Skeletal muscle satellite cell (primary cell): Measurements from ENCODE around the gene MRGPRD.

Source experiments
- H3K27me3 ChIP-seq: 2 replicates; pipeline ENCODE4 v1.7.0; 2013; ENCODE audit warnings: low read length; ENCODE audit not compliant: control insufficient read depth, insufficient read depth
- H3K36me3 ChIP-seq: 2 replicates; pipeline ENCODE4 v1.7.0; 2013; ENCODE audit warnings: mild to moderate bottlenecking, control low read depth, low read length; ENCODE audit not compliant: insufficient read depth
- H3K4me1 ChIP-seq: 2 replicates; pipeline ENCODE4 v1.7.0; 2013; ENCODE audit warnings: low read length; ENCODE audit not compliant: control insufficient read depth, insufficient read depth
- H3K4me2 ChIP-seq: 2 replicates; pipeline ENCODE4 v1.7.0; 2013; ENCODE audit warnings: mild to moderate bottlenecking, low read length
- H3K4me3 ChIP-seq: 2 replicates; pipeline ENCODE4 v1.7.0; 2013; ENCODE audit warnings: low read length
- H3K9ac ChIP-seq: 2 replicates; pipeline ENCODE4 v1.7.0; 2013; ENCODE audit warnings: mild to moderate bottlenecking, low read depth, low read length, moderate library complexity
- H3K9me3 ChIP-seq: replicated peaks from 2 replicates; pipeline ENCODE4 v1.7.0; 2013; ENCODE audit warnings: mild to moderate bottlenecking, control low read depth, low read length

MRGPRD gene

DNA sequence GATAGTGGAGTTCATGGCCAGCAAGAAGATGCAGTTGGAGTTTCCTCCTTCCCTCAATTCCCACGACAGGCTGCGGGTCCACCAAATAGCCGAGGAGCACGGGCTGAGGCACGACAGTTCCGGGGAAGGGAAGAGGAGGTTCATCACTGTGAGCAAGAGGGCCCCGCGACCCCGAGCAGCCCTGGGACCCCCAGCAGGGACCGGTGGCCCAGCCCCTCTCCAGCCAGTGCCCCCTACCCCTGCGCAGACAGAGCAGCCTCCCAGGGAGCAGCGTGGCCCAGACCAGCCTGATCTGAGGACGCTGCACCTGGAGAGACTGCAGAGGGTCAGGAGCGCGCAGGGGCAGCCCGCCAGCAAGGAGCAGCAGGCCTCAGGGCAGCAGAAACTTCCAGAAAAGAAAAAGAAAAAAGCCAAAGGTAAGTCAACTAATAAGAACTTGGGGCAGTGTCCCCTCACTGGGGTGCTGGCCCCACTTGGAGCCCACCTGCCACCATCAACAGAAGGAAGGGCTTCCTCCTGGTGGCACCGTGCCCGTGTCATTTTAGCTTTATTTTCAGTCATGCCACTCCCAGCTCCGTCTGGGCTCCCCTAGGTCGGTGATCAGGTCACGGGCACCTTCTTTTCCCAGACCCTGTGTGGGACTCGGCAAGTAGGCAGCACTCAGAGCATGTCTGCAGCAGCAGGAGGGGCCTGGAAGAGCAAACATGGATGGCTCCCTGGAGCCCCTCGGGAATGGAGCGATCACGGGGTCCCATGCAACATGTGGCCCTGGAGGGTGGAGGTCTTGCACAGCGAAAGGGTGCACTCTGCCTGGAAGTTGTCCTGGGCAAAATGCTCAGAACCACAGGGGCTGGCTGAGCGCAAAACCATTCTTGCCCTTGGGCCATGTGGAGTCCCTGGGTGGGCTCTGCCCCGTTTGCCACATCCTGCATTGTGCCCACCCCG, 43.8 kb downstream of the MRGPRD start:
- Histone ChIP-seq H3K9ac (no peak overlapping the region), H3K4me1 (no peaks in the 10 kb centered on the region), H3K9me3 (no peaks in the 10 kb centered on the region), H3K36me3 (peaks cover 46% of the 10 kb centered on the region), H3K4me2 (no peak overlapping the region), H3K27me3 (no peaks in the 10 kb centered on the region), H3K4me3 (no peak overlapping the region)

DNA sequence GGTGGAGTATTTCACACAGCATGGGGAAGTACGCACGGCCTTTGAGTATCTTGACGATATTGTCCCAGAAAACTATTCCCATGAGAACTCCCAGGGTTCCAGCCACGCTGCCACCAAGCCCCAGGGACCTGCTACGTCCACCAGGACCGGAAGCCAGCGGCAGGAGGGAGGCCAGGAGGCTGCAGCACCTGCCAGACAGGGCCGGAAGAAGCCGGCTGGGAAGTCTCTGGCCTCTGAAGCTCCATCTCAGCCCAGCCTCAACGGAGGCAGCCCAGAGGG, 44.5 kb downstream of the MRGPRD start:
- Histone ChIP-seq H3K4me3 (no peak overlapping the region), H3K36me3 (peaks cover 46% of the 10 kb centered on the region), H3K4me2 (no peak overlapping the region)

DNA sequence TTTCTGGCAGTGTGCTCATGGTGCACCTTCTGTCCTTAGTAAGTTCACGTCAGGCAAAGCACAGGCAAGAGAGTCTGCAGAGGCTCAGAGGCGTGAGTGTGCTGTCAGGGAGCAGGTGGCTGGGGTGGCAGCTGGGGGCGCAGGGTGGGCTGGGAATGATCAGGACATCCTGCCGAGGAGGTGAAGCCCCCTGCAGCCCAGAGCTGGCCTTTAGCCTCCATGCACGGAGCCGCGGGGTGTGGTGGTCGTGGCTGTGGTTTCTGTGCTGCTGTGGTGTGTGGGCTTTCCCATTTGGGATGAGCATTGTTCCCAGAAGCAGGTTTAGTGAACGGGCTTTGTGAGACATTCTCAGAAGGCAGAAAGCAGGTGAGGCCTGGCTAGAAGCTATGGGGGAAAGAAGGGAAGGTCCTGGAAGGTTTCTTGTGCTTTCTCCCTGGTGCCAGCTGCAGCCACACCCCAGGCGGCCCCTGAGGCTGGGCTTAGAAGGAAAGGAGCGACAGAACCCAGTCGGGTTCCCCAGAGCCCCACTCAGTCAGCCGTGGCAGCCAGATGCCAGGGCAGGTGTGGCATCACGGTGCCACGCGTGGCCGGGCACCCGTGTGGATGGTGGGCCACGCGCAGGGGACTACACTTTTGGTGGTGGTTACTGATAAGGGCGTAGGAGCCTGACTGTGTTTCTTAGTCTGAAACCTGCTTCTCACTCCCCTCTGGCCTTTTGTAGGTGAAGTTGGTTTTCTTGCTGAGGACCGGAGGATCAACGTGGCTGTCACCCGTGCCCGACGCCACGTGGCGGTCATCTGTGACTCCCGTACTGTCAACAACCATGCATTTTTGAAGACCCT, 45.0 kb downstream of the MRGPRD start:
- no peaks in the 10 kb centered on the region for H3K9me3 ChIP-seq
- no peak overlapping the region for H3K9ac ChIP-seq
- no peak overlapping the region for H3K4me2 ChIP-seq
- no peak overlapping the region for H3K4me3 ChIP-seq
- H3K4me1 ChIP-seq = no peaks in the 10 kb centered on the region
- H3K36me3 ChIP-seq = peaks cover 47% of the 10 kb centered on the region
- no peaks in the 10 kb centered on the region for H3K27me3 ChIP-seq

More for the DNA sequence above, 44.5 kb downstream of the MRGPRD start:
- Histone ChIP-seq H3K27me3 (no peaks in the 10 kb centered on the region), H3K9ac (no peak overlapping the region), H3K9me3 (no peaks in the 10 kb centered on the region), H3K4me1 (no peaks in the 10 kb centered on the region)

DNA sequence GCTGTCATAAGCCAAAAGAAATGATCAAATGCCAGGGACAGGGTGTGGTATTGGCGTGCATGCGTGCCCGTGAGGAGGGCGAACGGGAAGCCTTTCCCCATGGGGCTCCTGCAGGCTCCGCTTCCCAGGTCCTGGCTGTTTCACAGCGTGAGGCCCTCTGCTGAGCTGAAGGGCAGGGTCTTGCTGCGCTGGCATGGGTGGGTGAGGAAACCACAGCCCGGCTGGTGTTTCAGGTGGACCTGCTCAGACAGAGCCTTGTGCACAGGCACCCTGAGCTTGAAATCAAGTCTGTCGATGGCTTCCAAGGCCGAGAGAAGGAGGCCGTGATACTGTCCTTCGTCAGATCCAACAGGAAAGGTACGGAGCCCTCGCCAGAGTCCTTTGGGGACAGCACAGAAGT, 45.7 kb downstream of the MRGPRD start:
- peaks cover 54% of the 10 kb centered on the region for H3K36me3 ChIP-seq

DNA sequence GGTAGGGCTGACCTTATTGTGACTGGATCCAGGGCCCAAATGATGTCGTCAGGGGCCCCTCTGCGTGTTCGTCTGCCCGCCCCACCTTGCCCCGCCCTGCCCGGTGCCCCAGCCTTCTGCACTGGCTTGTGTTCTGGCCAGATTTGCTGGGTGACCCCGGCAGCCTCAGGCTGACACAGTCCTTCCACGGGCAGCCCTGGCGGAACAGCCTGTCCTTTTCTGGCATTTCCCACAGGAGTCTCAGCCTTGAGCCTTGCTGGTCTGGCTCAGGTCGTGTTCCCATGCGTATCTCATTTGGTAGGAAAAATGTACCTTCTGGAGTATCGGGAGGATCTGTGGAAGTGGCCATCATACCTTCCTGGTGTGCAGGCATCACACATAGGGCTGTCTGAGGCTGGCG, 46.1 kb downstream of the MRGPRD start:
- H3K27me3 ChIP-seq = no peaks in the 10 kb centered on the region
- H3K9ac ChIP-seq = no peak overlapping the region
- peaks cover 55% of the 10 kb centered on the region for H3K36me3 ChIP-seq
- no peaks in the 10 kb centered on the region for H3K9me3 ChIP-seq
- no peak overlapping the region for H3K4me3 ChIP-seq
- no peak overlapping the region for H3K4me2 ChIP-seq
- H3K4me1 ChIP-seq = no peaks in the 10 kb centered on the region

More for the DNA sequence above, 45.7 kb downstream of the MRGPRD start:
- no peaks in the 10 kb centered on the region for H3K9me3 ChIP-seq
- H3K4me2 ChIP-seq = no peak overlapping the region
- H3K9ac ChIP-seq = no peak overlapping the region
- H3K27me3 ChIP-seq = no peaks in the 10 kb centered on the region
- H3K4me1 ChIP-seq = no peaks in the 10 kb centered on the region
- H3K4me3 ChIP-seq = no peak overlapping the region

DNA sequence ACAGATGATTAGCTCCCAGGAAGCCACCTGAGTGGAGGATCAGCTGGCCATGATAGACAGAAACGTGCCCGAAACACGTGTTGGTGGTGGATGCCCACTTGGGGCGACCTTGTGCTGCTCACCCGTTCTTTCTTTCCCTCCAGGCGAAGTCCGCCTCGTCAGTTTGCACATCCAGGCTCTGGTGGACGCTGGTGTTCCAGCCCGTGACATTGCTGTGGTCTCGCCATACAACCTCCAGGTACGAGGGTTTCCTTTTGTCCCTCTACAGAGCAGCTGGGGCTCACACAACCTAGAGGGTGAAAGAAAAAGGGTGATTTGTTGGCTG, 46.5 kb downstream of the MRGPRD start:
- Histone ChIP-seq H3K4me1 (no peaks in the 10 kb centered on the region), H3K27me3 (no peaks in the 10 kb centered on the region), H3K9ac (no peak overlapping the region), H3K4me3 (no peak overlapping the region), H3K9me3 (no peaks in the 10 kb centered on the region), H3K36me3 (peaks cover 58% of the 10 kb centered on the region), H3K4me2 (no peak overlapping the region)

DNA sequence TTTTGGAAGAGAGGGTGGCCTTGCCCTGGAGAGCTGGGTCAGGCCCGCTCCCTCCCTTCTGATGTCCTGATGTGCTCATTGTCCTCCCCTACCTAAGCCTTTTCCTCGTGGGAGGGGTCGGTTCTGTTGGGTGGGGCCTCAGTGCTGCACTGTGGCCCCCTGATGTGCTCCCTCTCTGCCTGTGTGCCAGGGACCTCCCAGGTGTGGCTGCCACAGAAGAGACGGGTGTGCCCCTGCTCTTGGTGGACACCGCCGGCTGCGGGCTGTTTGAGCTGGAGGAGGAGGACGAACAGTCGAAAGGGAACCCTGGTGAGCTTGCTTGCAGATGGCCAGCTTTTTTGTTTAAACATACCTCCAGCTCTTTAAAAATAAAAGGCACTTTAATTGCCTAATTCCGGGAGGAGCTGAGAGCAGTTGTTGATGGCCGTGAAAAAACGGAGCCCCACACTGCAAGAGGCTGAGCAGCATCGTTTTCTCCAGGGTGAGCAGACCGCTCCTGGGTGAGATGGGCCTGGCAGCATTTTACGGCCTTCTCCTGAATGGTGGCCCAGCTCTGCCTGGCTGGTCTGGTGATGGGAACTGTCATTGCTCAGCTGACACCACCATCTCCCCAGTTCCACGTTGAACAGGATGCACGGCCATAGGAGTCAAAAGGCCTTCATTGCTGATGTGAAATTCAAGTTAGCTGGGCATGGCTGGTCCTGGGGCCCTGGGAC, 47.0 kb downstream of the MRGPRD start:
- no peaks in the 10 kb centered on the region for H3K4me1 ChIP-seq
- H3K4me2 ChIP-seq = no peak overlapping the region
- no peak overlapping the region for H3K9ac ChIP-seq
- H3K4me3 ChIP-seq = no peak overlapping the region
- H3K36me3 ChIP-seq = peaks cover 59% of the 10 kb centered on the region
- no peaks in the 10 kb centered on the region for H3K27me3 ChIP-seq
- no peaks in the 10 kb centered on the region for H3K9me3 ChIP-seq

DNA sequence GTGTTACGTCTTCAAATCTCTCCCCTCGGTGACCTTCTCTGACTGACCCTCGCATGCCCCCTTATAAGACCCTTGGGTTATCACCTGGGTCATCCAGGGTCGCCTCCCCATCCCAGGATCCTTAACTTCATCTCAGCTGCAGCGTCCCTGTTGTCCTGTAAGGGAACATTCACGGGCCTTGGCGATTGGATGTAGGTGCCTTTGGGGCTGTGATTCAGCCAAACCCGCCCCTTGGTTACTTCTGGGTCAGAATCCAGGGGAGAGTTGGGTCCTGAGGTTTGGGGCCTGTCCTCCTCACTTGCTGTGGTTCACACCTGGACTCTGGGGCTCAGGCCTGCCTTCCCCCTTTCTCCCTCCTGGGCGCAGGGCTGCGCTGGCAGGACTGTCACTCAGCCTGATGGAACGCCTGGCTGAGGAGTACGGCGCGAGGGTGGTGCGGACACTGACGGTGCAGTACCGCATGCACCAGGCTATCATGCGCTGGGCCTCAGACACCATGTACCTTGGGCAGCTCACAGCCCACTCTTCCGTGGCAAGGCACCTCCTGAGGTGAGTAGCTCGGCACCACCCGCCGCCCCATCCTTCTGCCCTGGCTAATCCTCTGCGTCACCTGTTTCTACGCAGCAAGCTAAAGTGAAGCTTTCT, 47.7 kb downstream of the MRGPRD start:
- H3K4me3 ChIP-seq = no peak overlapping the region

DNA sequence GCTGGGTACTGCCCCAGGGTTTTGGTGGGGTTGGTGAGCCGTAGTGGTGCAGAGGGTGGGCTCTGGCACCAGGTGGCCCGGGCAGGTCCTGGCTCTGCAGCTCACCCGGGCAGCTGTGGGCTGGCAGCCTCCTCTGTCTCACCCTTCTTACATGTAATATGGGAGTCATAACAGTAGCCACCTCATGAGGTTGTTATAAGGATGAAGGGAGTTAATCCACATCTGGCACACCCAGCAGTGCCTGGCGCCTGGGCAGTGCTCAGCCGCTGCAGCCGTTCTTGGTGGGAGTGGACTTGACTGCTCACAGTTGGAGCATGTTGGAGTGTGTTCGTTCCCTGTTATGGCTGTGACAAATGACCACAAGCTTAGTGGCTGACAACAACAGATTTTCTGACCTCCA, 48.4 kb downstream of the MRGPRD start:
- H3K27me3 ChIP-seq = no peaks in the 10 kb centered on the region
- H3K4me1 ChIP-seq = no peaks in the 10 kb centered on the region
- no peak overlapping the region for H3K9ac ChIP-seq
- H3K36me3 ChIP-seq = peaks cover 63% of the 10 kb centered on the region
- H3K9me3 ChIP-seq = no peaks in the 10 kb centered on the region
- no peak overlapping the region for H3K4me3 ChIP-seq
- no peak overlapping the region for H3K4me2 ChIP-seq

More for the DNA sequence above, 47.7 kb downstream of the MRGPRD start:
- no peak overlapping the region for H3K9ac ChIP-seq
- H3K36me3 ChIP-seq = peaks cover 58% of the 10 kb centered on the region
- no peaks in the 10 kb centered on the region for H3K27me3 ChIP-seq
- H3K4me1 ChIP-seq = no peaks in the 10 kb centered on the region
- no peak overlapping the region for H3K4me2 ChIP-seq
- no peaks in the 10 kb centered on the region for H3K9me3 ChIP-seq

DNA sequence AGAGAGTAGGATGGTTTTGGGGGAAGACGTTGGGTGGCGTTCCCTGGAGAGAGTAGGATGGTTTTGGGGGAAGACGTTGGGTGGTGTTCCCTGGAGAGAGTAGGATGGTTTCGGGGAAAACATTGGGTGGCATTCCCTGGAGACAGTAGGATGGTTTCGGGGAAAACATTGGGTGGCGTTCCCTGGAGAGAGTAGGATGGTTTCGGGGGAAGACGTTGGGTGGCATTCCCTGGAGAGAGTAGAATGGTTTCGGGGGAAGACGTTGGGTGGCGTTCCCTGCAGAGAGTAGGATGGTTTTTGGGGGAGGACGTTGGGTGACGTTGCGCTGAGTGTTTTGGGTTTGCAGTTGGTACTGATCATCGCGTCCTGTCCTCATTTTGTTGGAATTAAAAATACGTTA, 48.9 kb downstream of the MRGPRD start:
- no peaks in the 10 kb centered on the region for H3K4me1 ChIP-seq
- no peak overlapping the region for H3K9ac ChIP-seq
- no peak overlapping the region for H3K4me3 ChIP-seq
- H3K9me3 ChIP-seq = no peaks in the 10 kb centered on the region
- H3K27me3 ChIP-seq = no peaks in the 10 kb centered on the region
- peaks cover 64% of the 10 kb centered on the region for H3K36me3 ChIP-seq
- no peak overlapping the region for H3K4me2 ChIP-seq
